GM12878 (cell line): ENCODE data around the gene ERAS. TPM values are rescaled to one million over a fixed set of nuclear protein-coding genes. Genes with fewer than 3 reads are reported as not detected.

Experiments
- ATAC-seq: fragments of 200-7000 bp; cut with Tn5 transposase; 3 replicates; pipeline ENCODE4 v1.9.1; 2020; ENCODE audit warnings: mild to moderate bottlenecking, moderate library complexity
- BruUV-seq: library from RNA; stranded (reverse); fragments of 400-500 nt; replicated peaks from 2 replicates; lab custom pipeline; 2021; lab: Mats Ljungman, UMichigan
- CTCF ChIA-PET: fragments of 300-600 bp; sonication (Branson Sonifier 250); formaldehyde crosslinking; extraction: SDS; loops from one replicate; lab custom pipeline; 2021; ENCODE audit warnings: inconsistent platforms; lab: Yijun Ruan, JAX
- POLR2A ChIA-PET: fragments of 350-600 bp; formaldehyde crosslinking; extraction: SDS; loops from one replicate; lab custom pipeline; 2021; ENCODE audit warnings: inconsistent platforms; lab: Charles Lee
- RAD21 ChIA-PET: fragments of 300-600 bp; sonication (Branson Sonifier 250); formaldehyde crosslinking; loops from one replicate; lab custom pipeline; 2023; ENCODE audit warnings: antibody characterized with exemption; ENCODE audit not compliant: unreplicated experiment; lab: Charles Lee
- SMC1A ChIA-PET: fragments of 300-600 bp; sonication (Branson Sonifier 250); formaldehyde crosslinking; loops from one replicate; lab custom pipeline; 2023; ENCODE audit not compliant: unreplicated experiment, uncharacterized antibody; lab: Charles Lee
- DNase-seq: peaks from one replicate; pipeline ENCODE4 v3.0.0-alpha.2; 2011; ENCODE audit warnings: low read depth, low spot score
- FAIRE-seq: peaks from 3 replicates; lab custom pipeline; 2011; peaks lifted over from hg19 to GRCh38; lab: Jason Lieb, UNC
- H2AFZ ChIP-seq: 2 replicates; pipeline ENCODE4 v1.6.0; 2011; ENCODE audit warnings: low read depth, low read length, control low read depth; ENCODE audit not compliant: control insufficient read depth
- H3K27ac ChIP-seq: 2 replicates; pipeline ENCODE4 v1.5.1; 2011; ENCODE audit warnings: control low read depth; ENCODE audit not compliant: control insufficient read depth, insufficient read depth
- H3K27me3 ChIP-seq, 2 experiments: replicated peaks in 1 of 2; 2 replicates each; pipeline versions ENCODE4 v1.6.0 to v1.6.1; 2011; ENCODE audit warnings: low read length in 1 of 2; ENCODE audit not compliant: control insufficient read depth in 2 of 2, insufficient read depth in 2 of 2
- H3K36me3 ChIP-seq, 2 experiments: 2 replicates each; pipeline ENCODE4 v1.5.1; 2011; ENCODE audit warnings: low read length in 1 of 2; ENCODE audit not compliant: control insufficient read depth in 2 of 2, insufficient read depth in 2 of 2
- H3K4me1 ChIP-seq: 2 replicates; pipeline ENCODE4 v1.6.1; 2011; ENCODE audit warnings: mild to moderate bottlenecking, low read length, moderate library complexity, mixed read lengths; ENCODE audit not compliant: control insufficient read depth, insufficient read depth
- H3K4me2 ChIP-seq: 2 replicates; pipeline ENCODE4 v1.6.0; 2011; ENCODE audit warnings: control low read depth; ENCODE audit not compliant: control insufficient read depth, insufficient read depth
- H3K4me3 ChIP-seq: fragments of 200-600 bp; sonication (generic); 2 replicates; pipeline ENCODE4 v1.5.1; 2016
- H3K79me2 ChIP-seq: 2 replicates; pipeline ENCODE4 v1.6.0; 2011; ENCODE audit warnings: low read length; ENCODE audit not compliant: control insufficient read depth, insufficient read depth
- H3K9ac ChIP-seq: 2 replicates; pipeline ENCODE4 v1.8.0; 2011; ENCODE audit warnings: low read length, control low read depth, mixed read lengths; ENCODE audit not compliant: control insufficient read depth, insufficient read depth
- H3K9me3 ChIP-seq: replicated peaks from 3 replicates; pipeline ENCODE4 v1.5.1; 2011; ENCODE audit warnings: mild to moderate bottlenecking, low read length; ENCODE audit not compliant: control insufficient read depth, insufficient read depth
- H4K20me1 ChIP-seq: 2 replicates; pipeline ENCODE4 v1.6.0; 2011; ENCODE audit not compliant: control insufficient read depth, insufficient read depth
- SPI1 ChIP-seq: IDR thresholded peaks from 2 replicates; pipeline ENCODE4 v1.6.1; 2011; ENCODE audit warnings: low read depth, mild to moderate bottlenecking, low read length, moderate library complexity, borderline replicate concordance; ENCODE audit not compliant: insufficient read depth
- ZNF274 ChIP-seq: IDR thresholded peaks from one replicate; pipeline ENCODE4 v1.8.0; 2011; ENCODE audit not compliant: insufficient read length, insufficient read depth
- WGBS: methylation state at CpG from one replicate; pipeline ENCODE4 v1.1.6; 2016; ENCODE audit warnings: low lambda C conversion rate; ENCODE audit not compliant: insufficient replicate concordance, insufficient coverage; ENCODE audit errors: missing lambda C conversion rate; 5-methylcytosine and 5-hydroxymethylcytosine counted together
- in situ Hi-C: fragments of 300-500 bp; cut with MboI; formaldehyde crosslinking; loops from 9 replicates; pipeline ENCODE4 v1.14.3; 2018; ENCODE audit warnings: mixed read lengths
- intact Hi-C: fragments of 100-400 bp; cut with micrococcal nuclease; formaldehyde crosslinking; loops from one replicate; pipeline ENCODE4 v1.14.2; 2022; ENCODE audit not compliant: unreplicated experiment
- polyA plus RNA-seq, 11 experiments: library from polyadenylated mRNA; depleted of rRNA in 4 of 11; unstranded in 6 of 11; stranded (reverse) in 5 of 11; fragments of >200 nt; fragmentation: Nextera tagmentation in 4 of 11; fragmentation: Illumina TruSeq in 1 of 11; extraction: Ambion mirVana in 4 of 11; extraction: Trizol in 1 of 11; gene quantifications; 1 replicate in 1 of 11; 2 replicates in 10 of 11; pipeline versions ENCODE4 v1.2.1 to v1.2.3, GENCODE V29; 2011 to 2016; ENCODE audit warnings: inconsistent platforms in 2 of 11, missing spikeins in 2 of 11, low read depth in 1 of 11
- total RNA-seq, 4 experiments: library from RNA; depleted of rRNA in 3 of 4; stranded (reverse); fragments of >200 nt in 3 of 4; fragmentation: Illumina TruSeq in 1 of 4; extraction: Trizol in 1 of 4; gene quantifications; 2 replicates each; pipeline versions ENCODE4 v1.2.1 to v1.2.3, GENCODE V29; 2013 to 2021
- TF ChIP-seq, protein P1 (sequence below): fragments of 450-650 bp; formaldehyde crosslinking; IDR thresholded peaks from 2 replicates; pipeline ENCODE4 v1.4.0; 2020; ENCODE audit warnings: mild to moderate bottlenecking, moderate library complexity

ERAS gene
- total and polyA plus RNA-seq, 10 of the 15 experiments (the other 5 are each of a cell fraction or from before 2014, with no cell fraction given) = not detected

GRCh38 chrX:48826876-48827653 lies 752 bp downstream of the ERAS start:
- TF ChIP-seq, protein P1, sequence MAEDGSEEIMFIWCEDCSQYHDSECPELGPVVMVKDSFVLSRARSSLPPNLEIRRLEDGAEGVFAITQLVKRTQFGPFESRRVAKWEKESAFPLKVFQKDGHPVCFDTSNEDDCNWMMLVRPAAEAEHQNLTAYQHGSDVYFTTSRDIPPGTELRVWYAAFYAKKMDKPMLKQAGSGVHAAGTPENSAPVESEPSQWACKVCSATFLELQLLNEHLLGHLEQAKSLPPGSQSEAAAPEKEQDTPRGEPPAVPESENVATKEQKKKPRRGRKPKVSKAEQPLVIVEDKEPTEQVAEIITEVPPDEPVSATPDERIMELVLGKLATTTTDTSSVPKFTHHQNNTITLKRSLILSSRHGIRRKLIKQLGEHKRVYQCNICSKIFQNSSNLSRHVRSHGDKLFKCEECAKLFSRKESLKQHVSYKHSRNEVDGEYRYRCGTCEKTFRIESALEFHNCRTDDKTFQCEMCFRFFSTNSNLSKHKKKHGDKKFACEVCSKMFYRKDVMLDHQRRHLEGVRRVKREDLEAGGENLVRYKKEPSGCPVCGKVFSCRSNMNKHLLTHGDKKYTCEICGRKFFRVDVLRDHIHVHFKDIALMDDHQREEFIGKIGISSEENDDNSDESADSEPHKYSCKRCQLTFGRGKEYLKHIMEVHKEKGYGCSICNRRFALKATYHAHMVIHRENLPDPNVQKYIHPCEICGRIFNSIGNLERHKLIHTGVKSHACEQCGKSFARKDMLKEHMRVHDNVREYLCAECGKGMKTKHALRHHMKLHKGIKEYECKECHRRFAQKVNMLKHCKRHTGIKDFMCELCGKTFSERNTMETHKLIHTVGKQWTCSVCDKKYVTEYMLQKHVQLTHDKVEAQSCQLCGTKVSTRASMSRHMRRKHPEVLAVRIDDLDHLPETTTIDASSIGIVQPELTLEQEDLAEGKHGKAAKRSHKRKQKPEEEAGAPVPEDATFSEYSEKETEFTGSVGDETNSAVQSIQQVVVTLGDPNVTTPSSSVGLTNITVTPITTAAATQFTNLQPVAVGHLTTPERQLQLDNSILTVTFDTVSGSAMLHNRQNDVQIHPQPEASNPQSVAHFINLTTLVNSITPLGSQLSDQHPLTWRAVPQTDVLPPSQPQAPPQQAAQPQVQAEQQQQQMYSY (CRISPR knock-in tag) = no peak
- TF ChIP-seq SPI1 = no peak
- TF ChIP-seq ZNF274 = no peak
- Histone ChIP-seq H3K27me3 (0 out of 4 replicates have a peak, but pooled peaks cover 0 to 2% of the 10 kb centered on the region in 2 experiments), H3K4me2 (no peak overlapping the region), H3K4me3 (no peak overlapping the region), H3K9ac (no peak overlapping the region), H3K9me3 (no peaks in the 10 kb centered on the region; the same call in 2 of the 3 replicates), H3K36me3 (no peaks in the 10 kb centered on the region), H4K20me1 (no peaks in the 10 kb centered on the region), H3K79me2 (no peaks in the 10 kb centered on the region), H3K27ac (no peak overlapping the region), H3K4me1 (no peaks in the 10 kb centered on the region), H2AFZ (no peak overlapping the region)
- ATAC-seq = no peak
- ChIA-PET CTCF (no interaction called here), POLR2A (no interaction called here), RAD21 (no interaction called here), SMC1A (no interaction called here)
- intact Hi-C loops (no loop called here), in situ Hi-C loops (loop anchor here (5.0 to 10.0 kb wide), 2 partner anchors 35 to 52 kb away; no protein-coding TSS in a partner anchor)
- no TSS peak for BruUV-seq
- no peak for DNase-seq
- no peak for FAIRE-seq
- 97% methylated on average over 41 of the region's 73 CpGs for WGBS
